Measurements from ENCODE around the gene MAN1C1.
A peak's percentile ranks its signal among the peaks of the same experiment; 100 is the strongest.

MAN1C1 gene

GRCh38 chr1:25616095-25616986 lies at the start of gene MAN1C1:
MAN1C1 (plus strand) TSS chr1:25616791; CDS start chr1:25617798, 1,007 bp downstream.
- DNase-seq, result peak; percentile 95

DNA sequence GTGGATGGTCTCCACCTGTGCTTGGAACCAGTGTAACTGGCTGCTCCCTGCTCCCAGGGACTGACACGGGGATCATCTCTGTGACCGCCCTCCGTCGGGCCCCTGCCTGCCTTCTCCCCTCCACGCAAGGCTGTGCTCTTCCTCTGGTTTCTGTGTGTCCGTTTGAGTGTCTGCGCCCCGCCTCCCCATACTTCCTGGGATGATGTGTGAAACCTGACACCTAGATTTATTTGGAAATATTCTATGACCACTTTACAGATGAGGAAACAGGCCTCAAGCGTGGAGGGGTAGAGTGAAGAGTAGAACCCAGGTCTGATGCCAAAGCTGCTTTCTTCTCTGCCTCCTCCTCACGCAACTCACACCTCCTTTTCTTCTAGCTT lies 48.9 kb upstream of the MAN1C1 start:
- no peak for DNase-seq

- no peak for DNase-seq
These were observed 48.3 kb upstream of the MAN1C1 start for GRCh38 chr1:25568090-25568833.

DNA sequence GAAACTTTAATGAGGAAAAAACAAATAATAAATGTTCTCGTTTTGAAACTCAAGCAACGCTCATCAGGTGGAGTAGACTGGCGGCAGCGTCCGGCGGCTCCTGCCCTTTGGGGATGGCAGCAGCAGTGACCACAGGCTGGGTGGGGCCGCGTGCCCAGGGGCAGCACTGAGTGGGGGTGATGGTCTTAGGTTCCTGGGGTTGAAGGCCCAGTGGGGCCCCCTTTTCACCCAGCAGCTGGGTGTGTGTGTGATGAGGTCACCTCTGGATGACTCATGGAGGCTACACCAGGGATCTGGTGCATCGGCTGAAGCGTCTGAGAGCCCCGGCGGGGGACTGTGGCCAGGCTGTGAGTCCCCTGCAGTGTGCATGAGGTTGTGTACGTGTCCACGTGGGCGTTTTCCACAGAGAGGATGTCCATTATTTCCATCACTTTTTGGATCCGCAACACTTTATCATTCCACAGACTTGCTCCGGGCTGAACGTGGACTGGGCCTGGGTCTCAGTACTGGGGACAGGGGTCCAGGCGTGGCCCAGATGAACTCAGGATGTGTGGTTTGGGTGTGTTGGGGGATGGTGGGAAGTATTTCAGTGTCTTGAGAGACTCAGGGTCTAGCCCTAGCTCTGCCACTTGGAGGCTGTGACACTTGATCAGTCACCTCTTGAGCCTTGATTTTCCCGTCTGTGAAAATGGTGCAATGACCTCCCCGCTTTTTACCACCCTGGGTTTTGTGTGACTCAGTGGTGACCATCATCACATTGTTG lies 47.6 kb upstream of the MAN1C1 start:
- no peak for DNase-seq

DNA sequence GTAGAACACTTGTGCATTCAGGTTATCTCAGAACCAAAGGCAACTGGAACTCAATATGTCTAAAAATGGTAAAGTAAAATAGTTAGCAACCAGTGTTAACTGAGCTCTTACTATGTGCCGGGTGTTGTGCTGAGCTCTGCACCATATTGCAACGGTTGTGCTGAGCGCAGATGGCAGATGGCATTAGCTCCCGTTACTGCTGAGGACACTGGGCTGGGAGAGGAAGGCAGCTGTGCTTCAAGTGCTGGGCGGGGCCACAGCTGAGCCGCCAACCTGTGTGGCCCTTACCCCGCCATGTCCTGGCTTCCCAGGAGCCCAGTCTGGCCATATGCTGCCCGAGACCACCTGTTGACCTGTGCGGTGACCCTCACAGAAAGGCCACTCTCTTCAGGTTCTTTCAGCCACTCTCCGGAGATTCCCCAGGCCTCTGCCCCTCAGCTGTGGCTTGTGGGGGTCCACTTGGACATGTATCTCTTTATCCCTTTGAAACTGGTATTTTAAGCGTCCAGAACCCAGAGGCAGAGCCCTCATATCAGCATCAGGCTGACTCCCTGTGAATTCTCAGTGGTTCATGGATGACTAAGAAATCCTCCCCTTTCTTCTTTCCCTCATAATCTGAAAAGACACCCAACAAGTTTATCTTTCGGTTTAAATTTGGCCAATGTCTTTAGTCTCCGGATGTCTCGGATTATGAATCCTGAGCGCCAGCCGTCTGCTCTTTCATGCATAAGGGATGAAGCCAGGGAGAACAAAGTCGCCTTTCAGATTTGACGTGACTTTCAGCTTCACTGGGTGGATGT lies 46.8 kb upstream of the MAN1C1 start:
- DNase-seq, result no peak

- no peak for DNase-seq
These were observed 45.6 kb upstream of the MAN1C1 start for GRCh38 chr1:25570798-25571521.

GRCh38 chr1:25571522-25571970 lies 45.0 kb upstream of the MAN1C1 start:
- no peak for DNase-seq

GRCh38 chr1:25572107-25572506 lies 44.5 kb upstream of the MAN1C1 start:
- no peak for DNase-seq

- peak; percentile 16 for DNase-seq
These were observed 43.6 kb upstream of the MAN1C1 start for GRCh38 chr1:25572708-25573590.

GRCh38 chr1:25573591-25573930 lies 43.0 kb upstream of the MAN1C1 start:
- no peak for DNase-seq

GRCh38 chr1:25573961-25574360 lies 42.6 kb upstream of the MAN1C1 start:
- DNase-seq, result no peak

DNA sequence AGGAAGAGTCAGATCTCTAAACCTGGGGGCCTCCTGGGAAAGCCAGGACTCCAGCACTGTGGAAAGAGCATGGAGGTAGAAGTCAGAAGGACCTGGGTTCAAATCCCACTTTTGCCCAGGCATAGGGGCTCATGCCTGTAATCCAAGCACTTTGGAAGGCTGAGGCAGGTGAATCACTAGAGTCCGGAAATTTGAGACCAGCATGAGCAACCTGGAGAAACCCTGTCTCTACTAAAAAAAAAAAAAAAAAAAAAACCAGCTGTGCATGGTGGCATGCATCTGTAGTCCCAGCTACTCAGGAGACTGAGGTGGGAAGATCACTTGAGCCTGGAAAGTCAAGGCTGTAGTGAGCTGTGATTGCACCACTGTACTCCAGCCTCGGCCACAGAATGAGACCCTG lies 41.4 kb upstream of the MAN1C1 start:
- DNase-seq, result no peak

DNA sequence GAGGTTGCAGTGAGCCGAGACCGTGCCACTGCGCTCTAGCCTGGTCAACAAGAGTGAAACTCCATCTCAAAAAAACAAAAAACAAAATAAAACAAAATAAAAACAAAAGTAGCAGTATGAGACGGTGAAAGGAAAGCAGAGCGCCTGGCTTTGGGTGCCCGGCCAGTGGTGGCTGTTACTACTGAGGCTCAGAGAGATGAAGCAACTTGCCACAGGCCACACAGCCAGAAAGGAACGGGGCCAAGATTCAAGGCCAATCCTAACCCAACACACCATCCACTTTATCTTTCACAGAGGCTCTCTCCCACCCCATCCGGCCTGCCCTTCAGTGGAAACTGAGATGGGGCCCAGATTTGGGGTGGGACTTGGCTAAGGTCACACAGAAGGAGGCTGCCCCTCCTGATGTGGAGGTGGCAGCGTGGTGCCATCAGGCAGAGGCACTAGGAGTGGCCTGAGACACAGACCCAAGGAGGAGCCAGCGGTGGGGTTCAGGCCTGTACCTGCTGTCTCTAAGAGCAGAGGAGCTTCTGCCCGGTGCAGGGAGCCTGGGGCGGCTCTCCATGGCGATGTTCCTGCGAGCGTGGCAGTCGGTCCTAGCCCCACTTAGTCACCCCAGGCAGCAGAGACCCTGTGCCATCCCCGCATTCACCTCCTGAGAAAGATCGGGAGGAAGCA lies 40.0 kb upstream of the MAN1C1 start:
- no peak for DNase-seq

- no peak for DNase-seq
These were observed 39.3 kb upstream of the MAN1C1 start for GRCh38 chr1:25577134-25577920.

- no peak for DNase-seq
These were observed 37.0 kb upstream of the MAN1C1 start for GRCh38 chr1:25579292-25580252.

GRCh38 chr1:25580927-25581326 lies 35.7 kb upstream of the MAN1C1 start:
- no peak for DNase-seq

- DNase-seq, result no peak
These were observed 34.8 kb upstream of the MAN1C1 start for GRCh38 chr1:25581764-25582163.

Data from NCI-H2227 treated with DMSO at 0.1 percent for 48 hours (cell line).